GM21723 (cell line): ENCODE data around the gene SLC25A48.
A peak's percentile ranks its signal among the peaks of the same experiment; 100 is the strongest.
"Not testable (repeated sequence)": the region's sequence is repeated elsewhere in the genome, so short reads cannot be mapped to it uniquely, and the experiment has no call there.

Source experiments
- ATAC-seq: cut with Tn5 transposase; IDR thresholded peaks from one replicate; pipeline ENCODE4 v1.9.1; 2021; ENCODE audit warnings: mild to moderate bottlenecking, moderate library complexity; ENCODE audit not compliant: unreplicated experiment

SLC25A48 gene

DNA sequence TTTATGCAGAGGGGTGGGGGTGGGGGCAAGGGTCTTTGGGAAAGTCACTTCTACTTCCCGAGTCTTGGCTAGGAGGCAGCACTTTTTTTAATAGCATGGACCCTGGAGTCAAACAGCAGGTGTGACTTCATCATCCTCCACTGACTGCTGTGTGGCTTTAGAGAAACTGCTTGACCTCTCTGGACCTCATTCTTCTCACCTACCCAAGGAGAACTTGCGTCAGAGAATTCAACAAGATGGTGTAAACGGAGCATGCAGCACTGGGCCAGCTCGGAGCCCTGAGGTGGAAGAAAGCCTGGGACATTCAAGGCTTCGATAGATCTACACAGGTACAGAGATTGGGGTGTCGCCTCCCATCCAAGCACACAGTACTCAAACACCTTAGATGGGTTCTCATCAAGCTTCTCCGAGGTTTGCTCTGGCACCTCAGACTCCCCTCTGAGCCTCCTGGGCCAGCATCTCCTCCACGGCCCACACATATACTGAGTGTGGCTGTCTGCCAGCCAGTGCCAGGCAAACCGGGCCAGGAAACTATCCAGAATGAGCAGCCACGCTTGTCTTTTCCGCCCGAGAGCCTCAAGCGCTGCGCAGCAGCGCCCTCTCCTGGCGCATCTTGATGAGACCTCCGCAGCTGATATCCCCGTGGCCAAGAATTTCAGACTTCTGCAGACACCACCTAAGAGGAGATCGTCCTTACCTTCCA is 4.6 kb upstream of the SLC25A48 start:
- no peak for ATAC-seq

- ATAC-seq: no peak
Observed at GRCh38 chr5:135830384-135830700, 4.1 kb upstream of the SLC25A48 start.

DNA sequence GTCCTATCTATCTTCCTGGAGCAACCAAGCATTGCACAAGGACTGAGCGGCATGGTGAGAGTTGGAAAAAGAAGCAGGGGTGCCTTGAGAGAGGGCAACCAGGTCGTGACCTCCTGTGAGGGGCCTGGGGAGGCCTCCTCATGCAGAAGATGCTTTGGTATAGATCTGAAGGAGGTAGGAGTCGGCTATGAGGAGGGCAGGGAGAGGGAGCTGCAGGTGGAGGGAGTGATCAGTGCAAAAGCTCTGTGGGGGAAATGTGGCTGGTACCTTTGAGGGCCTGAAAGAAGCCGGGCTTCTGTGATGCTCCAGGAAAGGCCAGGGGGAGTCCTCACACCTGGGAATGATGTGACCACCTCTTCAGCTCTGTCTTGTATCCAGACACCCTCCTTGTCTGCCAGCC is 3.6 kb upstream of the SLC25A48 start:
- no peak for ATAC-seq

- no peak for ATAC-seq
Observed at GRCh38 chr5:135831439-135831838, 3.0 kb upstream of the SLC25A48 start.

- no peak for ATAC-seq
Observed at GRCh38 chr5:135831851-135832555, 2.5 kb upstream of the SLC25A48 start.

DNA sequence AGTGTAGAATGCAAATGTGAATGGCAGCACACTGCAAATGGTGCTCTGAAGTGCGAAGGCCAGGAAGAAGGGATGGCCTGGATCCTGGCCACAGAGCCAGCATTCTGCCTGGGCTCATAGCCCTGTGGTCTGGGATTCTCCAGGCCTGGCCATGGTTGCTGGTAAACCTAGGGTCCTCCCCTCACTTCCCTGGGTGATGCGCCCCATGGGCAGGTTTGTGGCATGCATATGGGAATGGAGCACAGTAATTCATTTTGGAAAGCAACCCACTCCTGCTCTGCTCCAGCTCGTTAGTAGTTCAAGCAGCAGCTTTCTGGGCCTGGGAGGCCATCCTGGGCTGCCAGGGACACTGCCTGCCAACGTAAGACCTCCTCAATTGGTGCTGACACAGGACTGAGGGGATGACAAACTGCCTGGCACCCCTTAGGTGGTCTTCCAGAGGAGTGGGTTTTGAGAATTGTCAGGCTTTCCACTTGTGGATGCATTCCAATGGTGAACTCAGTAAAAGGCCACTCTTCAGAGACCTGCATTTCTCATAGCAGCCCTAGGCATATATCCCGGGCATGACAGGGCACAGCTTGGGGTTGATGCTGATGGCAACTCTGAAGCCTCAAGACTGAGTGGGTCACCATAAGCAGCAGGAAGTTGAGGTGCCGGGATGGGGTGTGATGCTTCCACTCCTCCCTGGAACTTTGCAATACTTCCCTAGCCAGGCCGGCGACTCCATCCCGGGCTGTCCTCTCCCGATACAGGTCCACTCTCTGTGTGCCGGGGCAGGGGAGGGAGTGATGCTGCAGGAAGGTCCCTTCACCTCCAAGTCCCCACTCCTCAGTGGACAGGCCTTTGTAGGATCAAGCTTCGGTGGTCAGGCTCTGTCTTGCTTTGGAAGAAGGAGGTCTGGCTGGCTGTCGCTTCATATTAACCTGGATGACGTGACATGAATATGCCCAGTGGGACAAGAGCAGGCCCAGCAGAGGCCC is 1.2 kb upstream of the SLC25A48 start:
- ATAC-seq: no peak

- peak; percentile 82 for ATAC-seq
Observed at GRCh38 chr5:135833961-135834638, 363 bp upstream of the SLC25A48 start.

DNA sequence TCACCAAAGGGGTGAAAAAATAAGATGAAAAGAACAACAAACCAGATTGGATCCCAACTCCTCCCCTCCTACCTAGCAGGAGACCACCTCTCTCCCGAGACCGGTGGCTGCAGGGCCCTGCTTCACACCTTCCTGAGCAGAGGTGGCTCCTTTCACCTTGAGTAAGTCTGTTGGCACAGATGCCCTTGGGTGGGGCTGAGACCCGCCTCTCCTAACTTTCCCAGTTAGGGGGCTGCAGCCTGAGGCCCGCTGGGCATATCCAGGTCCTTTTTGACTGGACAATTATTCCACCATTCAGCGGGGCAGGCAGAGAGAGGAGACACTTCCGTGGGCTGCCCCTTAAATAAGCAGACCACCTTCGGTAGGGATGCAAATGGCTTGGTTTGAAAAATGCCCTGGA is 1.3 kb downstream of the SLC25A48 start:
- ATAC-seq: no peak

- ATAC-seq: not testable (repeated sequence)
Observed at GRCh38 chr5:135838395-135838794, 3.9 kb downstream of the SLC25A48 start.

- no peak for ATAC-seq
Observed at GRCh38 chr5:135839566-135839965, 5.1 kb downstream of the SLC25A48 start.

GRCh38 chr5:135840959-135841358 is 6.5 kb downstream of the SLC25A48 start:
- no peak for ATAC-seq

DNA sequence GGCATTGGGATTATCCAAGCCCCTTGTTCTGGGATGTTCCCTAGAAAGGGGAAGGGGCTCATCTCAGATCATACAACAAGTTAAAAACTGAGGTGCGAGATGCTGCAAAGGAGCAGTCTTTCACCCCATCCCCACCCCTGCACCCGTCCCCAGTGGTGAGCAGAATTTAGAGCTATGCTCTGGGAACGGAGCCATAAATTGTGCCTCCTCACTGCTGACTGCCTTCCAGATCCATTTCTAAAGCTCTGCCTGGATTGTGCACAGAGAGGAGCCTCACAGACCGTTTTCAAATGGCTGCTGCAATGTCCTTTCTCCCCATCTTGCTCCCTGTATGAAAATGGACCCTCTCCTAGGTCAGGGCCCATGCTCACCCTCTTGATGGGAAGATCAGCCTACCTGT is 8.3 kb downstream of the SLC25A48 start:
- ATAC-seq: no peak

- ATAC-seq: no peak
Observed at GRCh38 chr5:135843571-135844337, 9.3 kb downstream of the SLC25A48 start.

- no peak for ATAC-seq
Observed at GRCh38 chr5:135846311-135846710, 11.8 kb downstream of the SLC25A48 start.

DNA sequence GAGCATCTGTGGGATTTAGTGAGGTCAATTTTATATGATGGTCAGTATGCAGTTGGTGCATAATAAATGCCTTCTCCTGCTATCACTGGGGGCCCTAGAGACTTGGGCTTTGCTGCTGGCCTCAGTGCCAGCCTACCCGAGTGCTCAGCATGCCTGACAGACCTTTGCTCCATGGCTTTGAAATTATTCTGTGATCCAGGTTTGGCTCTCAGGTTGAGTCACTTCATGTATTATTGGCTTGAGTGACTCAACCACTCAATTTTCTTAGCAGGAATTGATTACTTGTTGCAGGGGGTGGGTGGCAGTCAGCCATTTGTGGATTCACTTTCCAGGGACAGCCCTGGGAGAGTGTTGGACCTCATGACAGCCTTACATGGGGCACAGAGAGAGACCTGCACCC is 13.5 kb downstream of the SLC25A48 start:
- ATAC-seq: no peak

- ATAC-seq: no peak
Observed at GRCh38 chr5:135850231-135850630, 15.8 kb downstream of the SLC25A48 start.

DNA sequence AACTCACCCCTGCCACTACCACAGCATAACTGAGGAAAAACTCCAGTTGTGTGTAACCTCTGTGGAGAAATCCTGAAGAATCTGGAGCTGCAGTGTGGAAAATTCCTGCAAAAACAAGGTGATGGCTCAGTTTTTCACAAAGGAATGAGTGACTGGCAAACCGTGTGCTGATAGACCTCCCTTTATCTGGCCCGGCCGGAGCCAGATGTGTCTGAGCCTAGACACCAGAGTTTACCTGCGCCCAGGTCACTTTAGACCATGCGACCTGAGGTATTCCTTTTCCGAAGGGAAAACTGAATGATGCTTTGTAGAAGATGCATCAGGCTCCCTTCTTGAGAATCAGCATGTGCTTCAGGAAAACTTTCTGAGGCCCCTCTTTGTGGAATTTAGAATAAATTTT is 16.2 kb downstream of the SLC25A48 start:
- ATAC-seq: no peak

- ATAC-seq: no peak
Observed at GRCh38 chr5:135851186-135851914, 16.9 kb downstream of the SLC25A48 start.
